ENCODE results near the gene MEAF6.

The MEAF6 gene

DNA sequence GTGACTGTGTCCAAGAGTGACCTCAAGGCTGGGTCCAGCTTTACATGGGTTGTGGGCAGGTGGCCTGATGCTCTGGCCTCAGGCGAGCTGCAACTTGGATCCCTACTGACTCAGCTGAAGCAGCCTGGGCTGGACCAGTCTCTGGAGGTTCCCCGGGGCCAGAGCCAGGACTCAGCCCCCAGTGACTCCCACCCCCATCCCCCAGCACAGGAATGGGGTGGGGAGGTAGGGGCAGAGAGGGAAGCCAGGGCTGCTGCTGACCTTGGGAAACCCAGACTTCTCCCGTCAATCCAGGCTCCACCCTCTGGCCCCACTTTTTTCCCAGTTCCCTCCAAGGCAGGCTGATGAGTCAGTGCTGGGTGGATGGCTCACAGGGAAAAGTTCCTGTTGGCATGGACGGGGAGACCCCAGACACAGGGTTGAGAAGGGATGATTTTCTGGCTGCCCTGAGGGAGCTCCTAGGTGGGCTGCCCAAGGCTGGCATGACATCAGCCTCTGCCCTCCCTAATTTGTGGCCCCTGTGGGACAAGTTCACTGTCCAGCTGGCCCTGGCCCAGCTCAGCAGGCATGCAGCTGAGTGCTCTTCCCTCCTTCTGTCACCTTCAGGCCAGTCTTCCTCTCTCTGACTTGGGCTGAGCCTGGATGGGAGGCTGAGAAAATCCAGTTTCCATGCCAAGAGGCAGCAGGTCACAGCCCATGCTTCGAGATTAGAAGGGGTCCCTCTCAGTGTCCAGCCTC, 37.9 kb downstream of the MEAF6 start:
- DNase-seq = no peak
- in situ Hi-C loops (cut with MboI; ENCODE audit: low pct_unique_long_range_greater_than_20kb, low sequenced_read_pairs) = no loop called here

DNA sequence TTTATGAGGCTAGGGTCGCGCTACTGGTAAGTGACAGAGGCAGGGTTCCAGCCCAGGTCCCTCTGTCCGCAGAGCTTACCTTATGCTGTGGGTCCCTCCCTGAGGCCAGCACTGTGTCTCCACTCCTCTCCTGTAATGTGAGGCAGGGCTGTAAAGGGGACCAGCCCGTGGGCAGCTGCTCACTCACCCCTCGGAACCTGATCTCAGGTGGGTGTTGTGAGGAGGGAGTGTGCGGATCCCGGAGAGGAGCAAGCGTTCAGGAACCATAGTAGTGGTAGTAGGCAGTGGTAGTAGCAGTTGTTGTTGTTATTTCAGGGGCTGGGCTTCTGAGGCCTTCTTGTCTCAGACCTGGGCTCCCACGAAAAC, 38.5 kb downstream of the MEAF6 start:
- in situ Hi-C loops (cut with MboI; ENCODE audit: low pct_unique_long_range_greater_than_20kb, low sequenced_read_pairs) = no loop called here
- no peak for DNase-seq

- in situ Hi-C loops (cut with MboI; ENCODE audit: low pct_unique_long_range_greater_than_20kb, low sequenced_read_pairs) = no loop called here
- DNase-seq = no peak
Measured at GRCh38 chr1:37475380-37476086, 39.0 kb downstream of the MEAF6 start.

GRCh38 chr1:37474697-37475379, 39.7 kb downstream of the MEAF6 start:
- in situ Hi-C loops (cut with MboI; ENCODE audit: low pct_unique_long_range_greater_than_20kb, low sequenced_read_pairs) = no loop called here

DNA sequence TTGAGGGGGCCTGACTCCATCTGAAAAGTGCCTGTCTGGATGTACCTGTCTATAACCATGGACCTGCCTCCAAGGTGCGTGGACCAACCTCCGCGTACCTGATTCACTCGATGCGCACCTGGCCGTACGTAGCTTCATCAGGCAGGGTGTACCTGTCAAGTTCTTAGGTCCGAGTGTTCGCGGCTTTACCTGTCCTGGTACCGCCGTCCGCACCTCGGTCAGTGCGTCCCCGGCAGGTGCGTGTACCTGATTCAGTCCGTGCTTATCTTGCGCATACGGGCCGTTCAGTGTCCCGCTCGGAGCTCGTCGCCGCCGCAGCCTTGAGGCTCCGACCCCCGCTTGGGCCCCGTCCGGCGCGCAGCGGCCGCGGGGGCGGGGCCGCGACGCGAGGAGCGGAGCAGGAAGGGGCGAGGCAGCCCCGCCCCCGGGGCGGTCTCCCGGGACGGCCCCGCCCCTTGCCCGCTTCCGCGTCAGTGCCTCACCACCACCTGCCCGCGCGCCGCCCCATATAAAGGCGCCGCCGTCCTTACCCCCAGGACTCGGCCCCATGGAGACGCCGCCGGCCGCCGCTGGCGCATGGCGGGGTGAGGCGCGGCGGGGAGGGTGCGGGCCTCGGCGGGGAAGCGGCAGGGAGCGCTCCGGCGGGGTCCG, 40.4 kb downstream of the MEAF6 start, which contains the start of gene ZC3H12A:
Gene ZC3H12A (plus strand): TSS at position 535 of the 651 bp plus-strand sequence. CDS start 917 bp downstream, outside the sequence.
- in situ Hi-C loops (cut with MboI; ENCODE audit: low pct_unique_long_range_greater_than_20kb, low sequenced_read_pairs) = no loop called here

More at GRCh38 chr1:37474697-37475379, 39.7 kb downstream of the MEAF6 start:
- DNase-seq = no peak

DNA sequence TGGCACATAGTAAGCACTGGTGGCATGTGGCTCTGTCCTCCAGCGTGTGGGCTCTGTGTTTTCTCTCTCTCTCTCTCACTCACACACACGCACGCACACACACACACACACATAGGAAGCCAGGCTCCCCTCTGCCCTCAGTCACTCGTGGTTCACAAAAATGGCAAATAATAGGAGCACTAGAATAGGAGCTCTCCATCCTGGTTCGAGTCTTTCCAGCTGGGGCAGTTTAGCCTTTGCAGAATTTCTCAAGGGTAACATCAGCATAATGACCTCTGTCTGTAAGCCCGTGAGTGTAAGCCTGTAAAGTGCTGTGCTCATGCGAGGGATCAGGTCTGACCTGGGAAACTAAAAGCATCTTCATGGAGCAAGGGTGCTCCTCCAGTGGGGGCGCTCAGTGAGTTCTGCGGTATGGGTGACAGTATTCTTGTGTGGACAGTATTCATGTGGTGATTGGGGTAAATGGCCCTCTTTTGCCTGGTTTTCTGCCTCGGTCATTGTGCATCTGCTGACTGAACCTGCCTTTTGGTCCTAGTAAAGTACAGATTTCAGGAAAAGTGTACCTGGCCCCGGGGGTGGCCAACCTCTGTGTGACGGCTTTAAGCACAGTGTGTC, 41.0 kb downstream of the MEAF6 start:
- DNase-seq = no peak
- in situ Hi-C loops (cut with MboI; ENCODE audit: low pct_unique_long_range_greater_than_20kb, low sequenced_read_pairs) = no loop called here

More for the DNA sequence above, 40.4 kb downstream of the MEAF6 start, which contains the start of gene ZC3H12A:
- peak; percentile 91 for DNase-seq

- no peak for DNase-seq
- in situ Hi-C loops (cut with MboI; ENCODE audit: low pct_unique_long_range_greater_than_20kb, low sequenced_read_pairs) = no loop called here
Measured at GRCh38 chr1:37472994-37473393, 41.6 kb downstream of the MEAF6 start.

GRCh38 chr1:37472281-37472680, 42.3 kb downstream of the MEAF6 start:
- in situ Hi-C loops (cut with MboI; ENCODE audit: low pct_unique_long_range_greater_than_20kb, low sequenced_read_pairs) = no loop called here
- no peak for DNase-seq

DNA sequence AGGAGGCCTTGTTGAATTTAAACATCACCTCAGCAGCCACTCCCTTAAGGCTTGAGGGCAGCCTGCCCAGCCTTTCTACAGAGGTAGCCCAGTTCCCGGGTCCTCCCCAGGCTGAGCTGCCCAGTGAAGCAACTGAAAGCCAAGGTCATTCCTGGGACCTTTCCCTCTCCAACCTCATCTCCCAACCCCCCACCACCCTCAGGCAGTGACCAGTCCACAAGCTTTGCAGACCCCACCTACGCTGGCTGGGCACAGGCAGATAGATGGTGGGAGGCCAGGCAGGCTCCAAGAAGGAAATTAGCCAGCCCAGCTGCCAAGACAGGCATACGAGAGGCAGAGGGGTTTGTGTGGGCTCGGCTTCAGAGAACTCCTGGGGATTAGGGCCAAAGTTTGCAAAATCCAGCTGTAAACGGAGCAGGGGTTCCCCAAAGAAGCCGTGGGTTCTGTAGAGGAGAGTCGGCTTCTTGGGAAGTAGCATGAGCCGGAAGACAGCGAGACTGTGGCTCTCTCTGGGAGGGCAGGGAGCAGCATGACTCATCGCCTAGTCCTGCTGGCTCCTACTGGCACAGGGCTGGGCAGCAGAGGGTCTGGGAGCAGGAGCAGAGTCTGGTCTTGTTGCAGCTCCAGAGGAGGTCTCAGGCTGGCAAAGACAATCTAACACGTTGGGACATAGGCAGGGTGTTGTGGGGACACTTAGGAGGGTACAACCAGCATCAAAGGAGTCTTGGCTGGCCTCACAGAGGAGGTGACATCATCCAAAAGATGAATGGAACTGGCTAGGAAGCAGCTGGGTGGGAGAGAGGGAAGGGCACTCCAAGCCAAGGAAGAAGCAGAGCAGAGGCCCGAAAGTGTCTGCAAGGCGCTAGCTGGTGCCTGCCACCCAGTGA, 43.0 kb downstream of the MEAF6 start:
- in situ Hi-C loops (cut with MboI; ENCODE audit: low pct_unique_long_range_greater_than_20kb, low sequenced_read_pairs) = no loop called here
- DNase-seq = no peak

DNA sequence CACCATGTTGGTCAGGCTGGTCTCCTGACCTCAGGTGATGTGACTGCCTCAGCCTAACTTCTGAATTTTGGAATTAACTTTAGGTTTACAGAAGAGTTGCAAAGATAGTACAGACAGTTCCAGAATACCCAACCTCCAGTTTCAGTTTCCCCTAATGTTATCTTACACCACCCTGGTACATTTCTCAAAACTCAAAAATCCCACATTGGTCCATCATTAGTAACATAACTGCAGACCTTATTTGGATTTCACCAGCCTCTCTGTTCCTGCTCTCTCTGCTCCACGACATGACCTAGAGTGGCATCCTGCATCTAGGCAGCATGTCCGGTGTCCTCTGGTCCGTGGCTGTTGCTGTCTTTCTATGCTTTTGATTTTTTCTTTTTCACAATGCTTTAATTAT, 45.2 kb downstream of the MEAF6 start:
- in situ Hi-C loops (cut with MboI; ENCODE audit: low pct_unique_long_range_greater_than_20kb, low sequenced_read_pairs) = no loop called here

DNA sequence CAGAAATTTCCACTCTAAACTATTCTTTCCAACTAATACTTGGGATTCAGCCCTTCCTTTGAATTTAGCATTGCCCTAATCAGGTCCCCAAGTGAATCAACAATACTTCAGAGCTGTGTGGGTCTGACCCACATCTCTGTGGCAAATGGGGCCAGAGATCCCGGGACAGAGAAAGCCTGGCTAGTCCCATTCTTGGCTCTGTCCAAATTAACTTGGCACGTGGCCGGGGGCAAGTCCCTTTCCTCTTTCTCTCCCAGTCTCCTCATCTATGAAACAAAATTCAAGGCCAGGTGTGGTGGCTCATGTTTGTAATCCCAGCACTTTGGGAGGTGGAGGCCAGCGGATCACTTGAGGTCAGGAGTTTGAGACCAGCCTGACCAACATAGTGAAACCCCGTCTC, 46.5 kb downstream of the MEAF6 start:
- in situ Hi-C loops (cut with MboI; ENCODE audit: low pct_unique_long_range_greater_than_20kb, low sequenced_read_pairs) = no loop called here
- no peak for DNase-seq

More for the DNA sequence above, 45.2 kb downstream of the MEAF6 start:
- no peak for DNase-seq

GRCh38 chr1:37465593-37466517, 48.7 kb downstream of the MEAF6 start:
- in situ Hi-C loops (cut with MboI; ENCODE audit: low pct_unique_long_range_greater_than_20kb, low sequenced_read_pairs) = no loop called here
- DNase-seq = no peak

DNA sequence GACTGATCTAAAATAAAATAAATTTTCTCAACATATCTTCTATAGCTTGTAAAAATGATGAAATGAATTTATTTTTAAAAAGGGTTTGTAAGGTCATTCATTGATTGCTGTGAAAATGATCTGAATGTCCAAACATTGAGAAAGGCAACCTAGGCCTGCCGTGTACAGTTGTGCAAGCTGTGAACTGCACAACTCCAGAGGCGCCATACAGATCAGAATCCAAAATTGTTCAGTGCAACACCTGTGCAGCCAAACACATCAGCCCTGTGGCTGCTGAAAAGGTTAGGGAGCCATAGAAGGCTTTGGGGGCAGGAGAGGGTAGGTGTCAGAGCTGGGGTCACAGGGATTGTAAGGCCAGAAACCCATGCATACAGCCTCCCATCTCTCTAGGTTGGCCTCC, 50.1 kb downstream of the MEAF6 start:
- in situ Hi-C loops (cut with MboI; ENCODE audit: low pct_unique_long_range_greater_than_20kb, low sequenced_read_pairs) = no loop called here
- DNase-seq = no peak

DNA sequence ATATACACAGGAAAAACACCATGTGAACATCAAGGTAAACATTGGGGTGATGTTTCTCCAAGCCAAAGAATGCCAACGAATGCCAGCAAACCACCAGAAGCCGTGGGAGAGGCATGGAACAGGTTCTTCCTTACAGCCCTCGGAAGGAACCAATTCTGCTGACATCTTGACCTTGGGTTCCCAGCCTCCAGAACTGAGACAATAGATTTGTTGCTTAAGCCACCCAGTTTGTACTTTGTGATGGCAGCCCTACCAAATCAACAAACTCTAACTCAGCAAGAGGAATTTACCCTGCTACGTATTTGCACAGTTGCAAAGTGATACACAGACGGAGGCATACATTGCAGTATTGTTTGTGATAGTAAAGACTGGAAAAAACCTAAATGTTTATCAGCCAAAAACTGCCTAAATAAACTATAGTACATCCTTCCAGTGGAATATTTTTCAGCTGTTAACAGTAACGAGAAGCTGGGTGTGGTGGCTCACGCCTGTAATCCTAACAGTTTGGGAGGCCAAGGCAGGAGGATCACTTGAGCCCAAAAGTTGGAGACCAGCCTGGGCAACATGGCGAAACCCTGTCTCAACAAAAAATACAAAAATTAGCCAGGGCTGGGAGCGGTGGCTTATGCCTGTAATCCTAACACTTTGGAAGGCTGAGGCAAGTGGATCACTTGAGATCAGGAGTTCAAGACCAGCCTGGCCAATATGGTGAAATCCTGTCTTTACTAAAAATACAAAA, 52.7 kb downstream of the MEAF6 start:
- in situ Hi-C loops (cut with MboI; ENCODE audit: low pct_unique_long_range_greater_than_20kb, low sequenced_read_pairs) = no loop called here

DNA sequence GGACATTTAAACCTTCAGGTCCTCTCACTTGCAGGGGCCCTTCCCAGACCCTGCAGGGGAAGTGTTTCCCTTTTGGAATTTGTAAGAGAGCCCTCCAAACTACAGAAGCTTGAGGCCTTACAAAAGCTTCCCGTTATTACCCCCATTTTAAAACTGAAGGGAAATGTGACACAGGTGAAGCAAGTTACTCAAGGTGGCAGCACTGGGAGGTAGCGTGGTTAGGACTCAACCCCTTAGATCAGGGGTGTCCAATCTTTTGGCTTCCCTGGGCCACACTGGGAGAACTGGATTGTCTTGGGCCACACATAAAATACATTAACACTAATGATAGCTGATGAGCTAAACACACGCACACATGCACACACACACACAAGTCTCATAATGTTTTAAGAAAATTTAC, 56.0 kb downstream of the MEAF6 start:
- no peak for DNase-seq

More for the DNA sequence above, 52.7 kb downstream of the MEAF6 start:
- no peak for DNase-seq

DNA sequence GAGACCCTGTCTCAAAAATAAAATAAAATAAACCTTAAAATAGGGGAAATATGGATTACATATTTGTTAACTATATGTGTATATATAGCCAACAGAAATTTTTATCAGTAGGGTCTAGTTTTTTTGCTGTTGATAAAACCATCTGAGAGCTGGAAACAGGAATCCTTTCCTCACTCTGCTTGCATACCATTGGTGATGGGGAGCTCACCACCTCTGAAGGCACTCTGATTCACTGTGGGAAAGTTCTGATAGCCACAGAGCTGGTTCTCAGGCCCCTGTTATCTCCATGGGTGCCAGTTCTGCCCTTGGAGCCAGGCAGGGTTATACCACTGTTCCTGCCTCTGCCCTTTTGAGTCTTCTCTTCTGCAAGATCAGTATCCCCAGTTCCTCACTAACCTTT, 58.0 kb downstream of the MEAF6 start:
- in situ Hi-C loops (cut with MboI; ENCODE audit: low pct_unique_long_range_greater_than_20kb, low sequenced_read_pairs) = no loop called here
- DNase-seq = no peak

More for the DNA sequence above, 56.0 kb downstream of the MEAF6 start:
- in situ Hi-C loops (cut with MboI; ENCODE audit: low pct_unique_long_range_greater_than_20kb, low sequenced_read_pairs) = no loop called here

GRCh38 chr1:37455516-37455915, 59.0 kb downstream of the MEAF6 start:
- in situ Hi-C loops (cut with MboI; ENCODE audit: low pct_unique_long_range_greater_than_20kb, low sequenced_read_pairs) = no loop called here
- no peak for DNase-seq
